Esophagus squamous epithelium (tissue), 4 donors: ENCODE data around the gene ARHGAP32.

Experiments used
- POLR2A ChIP-seq, 4 donors: fragments of 450-650 bp; IDR thresholded peaks; one replicate each; pipeline ENCODE4 v1.6.1; 2017; ENCODE audit warnings: antibody characterized with exemption in 4 of 4, mild to moderate bottlenecking in 4 of 4, moderate library complexity in 3 of 4
- TF ChIP-seq, protein P1 (sequence below), 6 experiments: fragments of 450-650 bp in 4 of 6; fragments of 200-600 bp in 2 of 6; sonication (generic) in 2 of 6; IDR thresholded peaks; one replicate each; pipeline ENCODE4 v1.5.1; 2016 to 2019; ENCODE audit warnings: antibody characterized with exemption in 6 of 6, mild to moderate bottlenecking in 4 of 6, moderate library complexity in 4 of 6

DNA sequence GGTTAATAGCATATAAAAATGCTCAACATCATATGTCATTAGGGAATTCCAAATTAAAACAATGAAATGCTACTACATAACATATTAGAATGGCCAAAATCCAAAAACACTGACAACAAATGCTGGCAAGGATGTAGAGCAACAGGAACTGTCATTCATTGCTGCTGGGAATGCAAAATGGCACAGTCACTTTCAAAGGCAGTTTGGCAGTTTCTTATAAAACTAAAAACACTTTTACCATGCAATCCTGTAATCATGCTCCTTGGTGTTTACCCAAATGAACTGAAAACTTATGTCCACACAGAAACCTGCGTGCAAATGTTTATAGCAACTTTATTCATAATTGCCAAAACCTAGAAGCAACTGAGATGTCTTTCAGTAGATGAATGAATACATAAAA is 105.1 kb downstream of the ARHGAP32 start:
- TF ChIP-seq, protein P1, sequence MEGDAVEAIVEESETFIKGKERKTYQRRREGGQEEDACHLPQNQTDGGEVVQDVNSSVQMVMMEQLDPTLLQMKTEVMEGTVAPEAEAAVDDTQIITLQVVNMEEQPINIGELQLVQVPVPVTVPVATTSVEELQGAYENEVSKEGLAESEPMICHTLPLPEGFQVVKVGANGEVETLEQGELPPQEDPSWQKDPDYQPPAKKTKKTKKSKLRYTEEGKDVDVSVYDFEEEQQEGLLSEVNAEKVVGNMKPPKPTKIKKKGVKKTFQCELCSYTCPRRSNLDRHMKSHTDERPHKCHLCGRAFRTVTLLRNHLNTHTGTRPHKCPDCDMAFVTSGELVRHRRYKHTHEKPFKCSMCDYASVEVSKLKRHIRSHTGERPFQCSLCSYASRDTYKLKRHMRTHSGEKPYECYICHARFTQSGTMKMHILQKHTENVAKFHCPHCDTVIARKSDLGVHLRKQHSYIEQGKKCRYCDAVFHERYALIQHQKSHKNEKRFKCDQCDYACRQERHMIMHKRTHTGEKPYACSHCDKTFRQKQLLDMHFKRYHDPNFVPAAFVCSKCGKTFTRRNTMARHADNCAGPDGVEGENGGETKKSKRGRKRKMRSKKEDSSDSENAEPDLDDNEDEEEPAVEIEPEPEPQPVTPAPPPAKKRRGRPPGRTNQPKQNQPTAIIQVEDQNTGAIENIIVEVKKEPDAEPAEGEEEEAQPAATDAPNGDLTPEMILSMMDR (IDR thresholded peaks at IDR 0.05): no peak
- no peak for TF ChIP-seq POLR2A (IDR thresholded peaks at IDR 0.05)
